Measurements from ENCODE around the gene FADS1.

DNA sequence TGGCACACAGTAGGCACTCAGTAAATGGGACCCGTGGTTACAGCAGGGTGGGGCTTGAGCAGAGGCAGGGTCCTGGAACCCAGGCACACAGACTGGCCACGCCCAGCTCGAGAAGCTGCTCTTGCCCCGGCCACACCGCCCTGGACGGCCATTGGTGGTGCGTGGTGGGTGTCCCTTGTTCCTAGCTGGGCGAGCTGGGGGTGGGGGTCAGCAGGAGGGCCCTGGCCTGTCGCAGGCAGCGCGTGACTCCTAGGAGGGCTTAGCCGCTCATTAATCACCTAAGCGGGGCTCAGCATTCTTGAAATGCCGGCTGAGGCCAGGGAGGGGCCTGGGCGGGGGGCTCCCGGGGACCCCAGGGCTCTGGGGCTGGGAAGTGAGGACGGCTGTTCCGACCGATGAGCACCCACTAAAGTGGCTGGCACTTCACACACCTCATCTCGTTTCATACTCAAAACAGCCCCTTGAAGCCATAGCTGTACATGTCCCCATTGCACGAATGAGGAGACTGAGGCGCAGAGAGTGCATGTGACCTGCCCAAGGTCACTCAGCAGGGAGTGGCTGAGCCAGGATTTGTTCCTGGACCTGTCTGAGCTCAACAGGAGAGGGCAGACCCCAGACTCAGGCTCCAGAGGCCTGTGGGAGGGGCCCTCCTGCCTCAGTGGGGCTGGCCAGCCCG lies 52.7 kb downstream of the FADS1 start:
- TF ChIP-seq, protein P1, sequence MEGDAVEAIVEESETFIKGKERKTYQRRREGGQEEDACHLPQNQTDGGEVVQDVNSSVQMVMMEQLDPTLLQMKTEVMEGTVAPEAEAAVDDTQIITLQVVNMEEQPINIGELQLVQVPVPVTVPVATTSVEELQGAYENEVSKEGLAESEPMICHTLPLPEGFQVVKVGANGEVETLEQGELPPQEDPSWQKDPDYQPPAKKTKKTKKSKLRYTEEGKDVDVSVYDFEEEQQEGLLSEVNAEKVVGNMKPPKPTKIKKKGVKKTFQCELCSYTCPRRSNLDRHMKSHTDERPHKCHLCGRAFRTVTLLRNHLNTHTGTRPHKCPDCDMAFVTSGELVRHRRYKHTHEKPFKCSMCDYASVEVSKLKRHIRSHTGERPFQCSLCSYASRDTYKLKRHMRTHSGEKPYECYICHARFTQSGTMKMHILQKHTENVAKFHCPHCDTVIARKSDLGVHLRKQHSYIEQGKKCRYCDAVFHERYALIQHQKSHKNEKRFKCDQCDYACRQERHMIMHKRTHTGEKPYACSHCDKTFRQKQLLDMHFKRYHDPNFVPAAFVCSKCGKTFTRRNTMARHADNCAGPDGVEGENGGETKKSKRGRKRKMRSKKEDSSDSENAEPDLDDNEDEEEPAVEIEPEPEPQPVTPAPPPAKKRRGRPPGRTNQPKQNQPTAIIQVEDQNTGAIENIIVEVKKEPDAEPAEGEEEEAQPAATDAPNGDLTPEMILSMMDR (IDR thresholded peaks at IDR 0.05; ENCODE audit: insufficient read depth, low read length): no peak
- TF ChIP-seq, protein P2, sequence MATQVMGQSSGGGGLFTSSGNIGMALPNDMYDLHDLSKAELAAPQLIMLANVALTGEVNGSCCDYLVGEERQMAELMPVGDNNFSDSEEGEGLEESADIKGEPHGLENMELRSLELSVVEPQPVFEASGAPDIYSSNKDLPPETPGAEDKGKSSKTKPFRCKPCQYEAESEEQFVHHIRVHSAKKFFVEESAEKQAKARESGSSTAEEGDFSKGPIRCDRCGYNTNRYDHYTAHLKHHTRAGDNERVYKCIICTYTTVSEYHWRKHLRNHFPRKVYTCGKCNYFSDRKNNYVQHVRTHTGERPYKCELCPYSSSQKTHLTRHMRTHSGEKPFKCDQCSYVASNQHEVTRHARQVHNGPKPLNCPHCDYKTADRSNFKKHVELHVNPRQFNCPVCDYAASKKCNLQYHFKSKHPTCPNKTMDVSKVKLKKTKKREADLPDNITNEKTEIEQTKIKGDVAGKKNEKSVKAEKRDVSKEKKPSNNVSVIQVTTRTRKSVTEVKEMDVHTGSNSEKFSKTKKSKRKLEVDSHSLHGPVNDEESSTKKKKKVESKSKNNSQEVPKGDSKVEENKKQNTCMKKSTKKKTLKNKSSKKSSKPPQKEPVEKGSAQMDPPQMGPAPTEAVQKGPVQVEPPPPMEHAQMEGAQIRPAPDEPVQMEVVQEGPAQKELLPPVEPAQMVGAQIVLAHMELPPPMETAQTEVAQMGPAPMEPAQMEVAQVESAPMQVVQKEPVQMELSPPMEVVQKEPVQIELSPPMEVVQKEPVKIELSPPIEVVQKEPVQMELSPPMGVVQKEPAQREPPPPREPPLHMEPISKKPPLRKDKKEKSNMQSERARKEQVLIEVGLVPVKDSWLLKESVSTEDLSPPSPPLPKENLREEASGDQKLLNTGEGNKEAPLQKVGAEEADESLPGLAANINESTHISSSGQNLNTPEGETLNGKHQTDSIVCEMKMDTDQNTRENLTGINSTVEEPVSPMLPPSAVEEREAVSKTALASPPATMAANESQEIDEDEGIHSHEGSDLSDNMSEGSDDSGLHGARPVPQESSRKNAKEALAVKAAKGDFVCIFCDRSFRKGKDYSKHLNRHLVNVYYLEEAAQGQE (IDR thresholded peaks at IDR 0.05; ENCODE audit: insufficient replicate concordance, low read depth): no peak
- TF ChIP-seq POLR2AphosphoS5 (IDR thresholded peaks at IDR 0.05; ENCODE audit: low read depth): no peak

Data from HL-60 (cell line).